GM23338 (cell line): ENCODE results near the gene FAXC. TPM values are rescaled to one million over a fixed set of nuclear protein-coding genes. Genes with fewer than 3 reads are reported as not detected.

Source experiments
- ATAC-seq: fragments of 200-7000 bp; cut with Tn5 transposase; 3 replicates; pipeline ENCODE4 v1.9.1; 2020
- DNase-seq: peaks from one replicate; pipeline ENCODE4 v3.0.0-alpha.2; 2015; ENCODE audit warnings: low spot score
- H2AFZ ChIP-seq: fragments of 200-600 bp; sonication (generic); 2 replicates; pipeline ENCODE4 v1.8.0; 2016; ENCODE audit warnings: antibody characterized with exemption, mild to moderate bottlenecking, moderate library complexity
- H3F3A ChIP-seq: fragments of 200-600 bp; sonication (generic); replicated peaks from 2 replicates; pipeline ENCODE4 v1.8.0; 2017; ENCODE audit warnings: antibody characterized with exemption, mixed run types, low read depth
- H3K27ac ChIP-seq: fragments of 200-600 bp; sonication (generic); 2 replicates; pipeline ENCODE4 v1.6.1; 2016; ENCODE audit warnings: low read depth
- H3K27me3 ChIP-seq: fragments of 200-600 bp; sonication (generic); 2 replicates; pipeline ENCODE4 v1.8.0; 2016; ENCODE audit warnings: mild to moderate bottlenecking, mixed run types, moderate library complexity; ENCODE audit not compliant: insufficient read depth
- H3K36me3 ChIP-seq: fragments of 200-600 bp; sonication (generic); 2 replicates; pipeline ENCODE4 v1.8.0; 2016; ENCODE audit warnings: mild to moderate bottlenecking; ENCODE audit not compliant: insufficient read depth
- H3K4me1 ChIP-seq: fragments of 200-600 bp; sonication (generic); 2 replicates; pipeline ENCODE4 v1.8.0; 2016; ENCODE audit warnings: mild to moderate bottlenecking, moderate library complexity; ENCODE audit not compliant: insufficient read depth
- H3K4me2 ChIP-seq: fragments of 200-600 bp; sonication (generic); 2 replicates; pipeline ENCODE4 v1.7.1; 2017; ENCODE audit warnings: mixed run types
- H3K4me3 ChIP-seq: fragments of 200-600 bp; sonication (generic); 2 replicates; pipeline ENCODE4 v1.6.1; 2016; ENCODE audit warnings: mixed run types
- H3K79me2 ChIP-seq: fragments of 200-600 bp; sonication (generic); replicated peaks from 2 replicates; pipeline ENCODE4 v1.8.0; 2017; ENCODE audit warnings: mild to moderate bottlenecking; ENCODE audit not compliant: insufficient read depth
- H3K9me2 ChIP-seq: fragments of 200-600 bp; sonication (generic); 2 replicates; pipeline ENCODE4 v1.8.0; 2017; ENCODE audit not compliant: insufficient read depth
- H4K20me1 ChIP-seq: fragments of 200-600 bp; sonication (generic); replicated peaks from 2 replicates; pipeline ENCODE4 v1.8.0; 2017; ENCODE audit warnings: mild to moderate bottlenecking; ENCODE audit not compliant: insufficient read depth
- H3K27ac Mint-ChIP-seq: 2 replicates; pipeline ENCODE4 v1.8.0; 2020; ENCODE audit warnings: inconsistent platforms, mild to moderate bottlenecking, moderate library complexity, mixed read lengths
- H3K27me3 Mint-ChIP-seq: 3 replicates; pipeline ENCODE4 v1.8.0; 2022; ENCODE audit warnings: low read depth, mild to moderate bottlenecking, moderate library complexity, mixed read lengths, inconsistent platforms; ENCODE audit not compliant: insufficient read depth, poor library complexity
- H3K36me3 Mint-ChIP-seq: 3 replicates; pipeline ENCODE4 v1.8.0; 2021; ENCODE audit warnings: low read depth, mild to moderate bottlenecking, inconsistent platforms, moderate library complexity, mixed read lengths
- H3K4me1 Mint-ChIP-seq: 3 replicates; pipeline ENCODE4 v1.8.0; 2020; ENCODE audit warnings: mild to moderate bottlenecking, inconsistent platforms, mixed read lengths
- H3K4me3 Mint-ChIP-seq: 3 replicates; pipeline ENCODE4 v1.8.0; 2021; ENCODE audit warnings: moderate library complexity, mild to moderate bottlenecking, inconsistent platforms, mixed read lengths
- H3K9me3 Mint-ChIP-seq: 3 replicates; pipeline ENCODE4 v1.8.0; 2020; ENCODE audit warnings: moderate library complexity, mild to moderate bottlenecking, inconsistent platforms, mixed read lengths
- CREB1 ChIP-seq: fragments of 250-450 bp; sonication (Bioruptor Pico); IDR thresholded peaks from 2 replicates; pipeline ENCODE4 v1.5.0; 2020; ENCODE audit warnings: low read depth, mild to moderate bottlenecking, moderate library complexity
- POLR2AphosphoS5 ChIP-seq: IDR thresholded peaks from 2 replicates; pipeline ENCODE4 v1.6.1; 2016; ENCODE audit warnings: antibody characterized with exemption, low read depth
- ZNF114 ChIP-seq: fragments of 250-450 bp; sonication (Bioruptor Pico); IDR thresholded peaks from 2 replicates; pipeline ENCODE4 v1.5.0; 2020; ENCODE audit warnings: mild to moderate bottlenecking, moderate library complexity
- polyA plus RNA-seq: library from polyadenylated mRNA; unstranded; fragments of >200 nt; fragmentation: Nextera tagmentation; extraction: Ambion mirVana; gene quantifications from 2 replicates; pipeline ENCODE4 v1.2.1, GENCODE V29; 2016
- total RNA-seq: library from RNA; depleted of rRNA; stranded (reverse); fragments of >200 nt; shearing (Covaris generic); gene quantifications from 2 replicates; pipeline ENCODE4 v1.2.3, GENCODE V29; 2014
- TF ChIP-seq, protein P1 (sequence below): IDR thresholded peaks from one replicate; pipeline ENCODE4 v1.6.1; 2018; ENCODE audit warnings: antibody characterized with exemption; ENCODE audit not compliant: unreplicated experiment
- TF ChIP-seq, protein P2 (sequence below), 2 experiments: fragments of 200-600 bp in 1 of 2; sonication (generic) in 1 of 2; conservative IDR thresholded peaks; 2 replicates each; pipeline versions ENCODE4 v1.5.1 to v1.6.1; 2016 to 2017; ENCODE audit warnings: antibody characterized with exemption in 2 of 2, low read depth in 2 of 2, mild to moderate bottlenecking in 2 of 2, moderate library complexity in 1 of 2

The FAXC gene
- total and polyA plus RNA-seq, 2 experiments from 2014 or later = 10.5 to 15.2 TPM

DNA sequence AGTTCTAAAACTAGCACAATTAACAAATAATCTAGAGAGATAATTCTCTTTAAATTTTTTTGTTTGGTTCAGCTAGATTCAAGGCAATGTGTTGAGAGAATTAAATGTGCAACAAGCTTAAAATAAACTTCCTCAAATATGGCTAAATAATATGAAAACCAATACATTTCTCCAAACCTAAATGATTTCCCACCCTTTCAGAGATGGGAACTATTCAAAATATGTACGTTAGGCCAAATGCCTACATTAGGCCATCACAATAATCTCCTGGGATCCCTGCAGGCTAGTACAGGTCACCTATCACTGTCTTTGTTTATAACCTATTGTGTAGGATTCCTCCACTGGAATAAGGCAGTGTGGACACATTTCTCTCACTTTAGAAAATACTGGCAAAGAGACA, 1.7 kb downstream of the FAXC start:
- Histone ChIP-seq H3K27me3 (peaks cover 12% of the 10 kb centered on the region; the same call in 1 of the 2 replicates), H3K9me2 (no peaks in the 10 kb centered on the region), H3K4me3 (peak overlapping the region; percentile 56; the same call in 1 of the 2 replicates), H3K4me1 (peaks cover 27% of the 10 kb centered on the region), H3K36me3 (no peaks in the 10 kb centered on the region), H2AFZ (no peak overlapping the region), H4K20me1 (no peaks in the 10 kb centered on the region), H3K79me2 (0 out of 2 replicates have a peak, but pooled peaks cover 3% of the 10 kb centered on the region), H3K27ac (peak overlapping the region; percentile 10; the same call in 1 of the 2 replicates), H3F3A (no peaks in the 10 kb centered on the region), H3K4me2 (peak overlapping the region; percentile 96; the same call in 1 of the 2 replicates)
- Mint-ChIP-seq H3K27ac (no peak overlapping the region), H3K4me1 (peaks cover 35% of the 10 kb centered on the region), H3K9me3 (no peaks in the 10 kb centered on the region), H3K27me3 (peaks cover 12% of the 10 kb centered on the region), H3K4me3 (peak overlapping the region; percentile 90), H3K36me3 (no peaks in the 10 kb centered on the region)
- DNase-seq = peak; percentile 20
- TF ChIP-seq ZNF114 (CRISPR knock-in tag) (no peak), POLR2AphosphoS5 (no peak), CREB1 (no peak)
- TF ChIP-seq, protein P1, sequence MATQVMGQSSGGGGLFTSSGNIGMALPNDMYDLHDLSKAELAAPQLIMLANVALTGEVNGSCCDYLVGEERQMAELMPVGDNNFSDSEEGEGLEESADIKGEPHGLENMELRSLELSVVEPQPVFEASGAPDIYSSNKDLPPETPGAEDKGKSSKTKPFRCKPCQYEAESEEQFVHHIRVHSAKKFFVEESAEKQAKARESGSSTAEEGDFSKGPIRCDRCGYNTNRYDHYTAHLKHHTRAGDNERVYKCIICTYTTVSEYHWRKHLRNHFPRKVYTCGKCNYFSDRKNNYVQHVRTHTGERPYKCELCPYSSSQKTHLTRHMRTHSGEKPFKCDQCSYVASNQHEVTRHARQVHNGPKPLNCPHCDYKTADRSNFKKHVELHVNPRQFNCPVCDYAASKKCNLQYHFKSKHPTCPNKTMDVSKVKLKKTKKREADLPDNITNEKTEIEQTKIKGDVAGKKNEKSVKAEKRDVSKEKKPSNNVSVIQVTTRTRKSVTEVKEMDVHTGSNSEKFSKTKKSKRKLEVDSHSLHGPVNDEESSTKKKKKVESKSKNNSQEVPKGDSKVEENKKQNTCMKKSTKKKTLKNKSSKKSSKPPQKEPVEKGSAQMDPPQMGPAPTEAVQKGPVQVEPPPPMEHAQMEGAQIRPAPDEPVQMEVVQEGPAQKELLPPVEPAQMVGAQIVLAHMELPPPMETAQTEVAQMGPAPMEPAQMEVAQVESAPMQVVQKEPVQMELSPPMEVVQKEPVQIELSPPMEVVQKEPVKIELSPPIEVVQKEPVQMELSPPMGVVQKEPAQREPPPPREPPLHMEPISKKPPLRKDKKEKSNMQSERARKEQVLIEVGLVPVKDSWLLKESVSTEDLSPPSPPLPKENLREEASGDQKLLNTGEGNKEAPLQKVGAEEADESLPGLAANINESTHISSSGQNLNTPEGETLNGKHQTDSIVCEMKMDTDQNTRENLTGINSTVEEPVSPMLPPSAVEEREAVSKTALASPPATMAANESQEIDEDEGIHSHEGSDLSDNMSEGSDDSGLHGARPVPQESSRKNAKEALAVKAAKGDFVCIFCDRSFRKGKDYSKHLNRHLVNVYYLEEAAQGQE = no peak
- TF ChIP-seq, protein P2, sequence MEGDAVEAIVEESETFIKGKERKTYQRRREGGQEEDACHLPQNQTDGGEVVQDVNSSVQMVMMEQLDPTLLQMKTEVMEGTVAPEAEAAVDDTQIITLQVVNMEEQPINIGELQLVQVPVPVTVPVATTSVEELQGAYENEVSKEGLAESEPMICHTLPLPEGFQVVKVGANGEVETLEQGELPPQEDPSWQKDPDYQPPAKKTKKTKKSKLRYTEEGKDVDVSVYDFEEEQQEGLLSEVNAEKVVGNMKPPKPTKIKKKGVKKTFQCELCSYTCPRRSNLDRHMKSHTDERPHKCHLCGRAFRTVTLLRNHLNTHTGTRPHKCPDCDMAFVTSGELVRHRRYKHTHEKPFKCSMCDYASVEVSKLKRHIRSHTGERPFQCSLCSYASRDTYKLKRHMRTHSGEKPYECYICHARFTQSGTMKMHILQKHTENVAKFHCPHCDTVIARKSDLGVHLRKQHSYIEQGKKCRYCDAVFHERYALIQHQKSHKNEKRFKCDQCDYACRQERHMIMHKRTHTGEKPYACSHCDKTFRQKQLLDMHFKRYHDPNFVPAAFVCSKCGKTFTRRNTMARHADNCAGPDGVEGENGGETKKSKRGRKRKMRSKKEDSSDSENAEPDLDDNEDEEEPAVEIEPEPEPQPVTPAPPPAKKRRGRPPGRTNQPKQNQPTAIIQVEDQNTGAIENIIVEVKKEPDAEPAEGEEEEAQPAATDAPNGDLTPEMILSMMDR (conservative IDR thresholded peaks at IDR 0.05; ENCODE audit: low read depth in 2 of 2) = no peak
- no peak for ATAC-seq

DNA sequence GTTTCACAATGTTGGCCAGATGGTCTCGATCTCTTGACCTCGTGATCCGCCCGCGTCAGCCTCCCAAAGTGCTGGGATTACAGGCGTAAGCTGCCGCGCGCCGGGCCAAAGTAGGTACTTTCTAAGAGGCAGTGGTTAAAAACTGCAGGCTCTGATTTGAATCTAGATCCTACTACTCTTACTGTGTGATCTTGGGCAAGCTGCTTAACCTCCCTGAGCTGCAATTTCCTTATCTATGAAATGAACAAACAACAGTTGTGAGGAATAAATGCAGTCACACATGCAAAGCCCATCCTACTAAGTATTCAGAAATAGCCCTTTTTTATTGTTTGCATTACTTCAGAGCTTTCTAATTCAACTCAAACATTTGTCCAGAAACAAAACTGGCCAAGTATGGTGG, 2.9 kb downstream of the FAXC start:
- Histone ChIP-seq H3K27me3 (peaks cover 12% of the 10 kb centered on the region; the same call in 1 of the 2 replicates), H4K20me1 (no peaks in the 10 kb centered on the region), H3K9me2 (no peaks in the 10 kb centered on the region), H3K4me2 (no peak overlapping the region), H3K36me3 (no peaks in the 10 kb centered on the region), H3K79me2 (0 out of 2 replicates have a peak, but pooled peaks cover 3% of the 10 kb centered on the region), H2AFZ (no peak overlapping the region), H3K4me3 (no peak overlapping the region), H3K4me1 (peaks cover 27% of the 10 kb centered on the region), H3K27ac (no peak overlapping the region), H3F3A (no peaks in the 10 kb centered on the region)
- ATAC-seq (no peak), DNase-seq (no peak)
- no peak overlapping the region for H3K4me3 Mint-ChIP-seq
- H3K27me3 Mint-ChIP-seq = peaks cover 12% of the 10 kb centered on the region
- H3K36me3 Mint-ChIP-seq = no peaks in the 10 kb centered on the region
- no peaks in the 10 kb centered on the region for H3K9me3 Mint-ChIP-seq
- TF ChIP-seq, protein P2 (conservative IDR thresholded peaks at IDR 0.05; ENCODE audit: low read depth in 2 of 2) = no peak
- TF ChIP-seq, protein P1 = no peak
- no peak for TF ChIP-seq ZNF114 (CRISPR knock-in tag)
- no peak overlapping the region; the same call in 1 of the 2 replicates for H3K27ac Mint-ChIP-seq
- H3K4me1 Mint-ChIP-seq = peaks cover 33% of the 10 kb centered on the region
